Neural progenitor cell (in vitro differentiated cells): ENCODE results near the gene BMPR1B. TPM values are rescaled to one million over a fixed set of nuclear protein-coding genes. Genes with fewer than 3 reads are reported as not detected.

Experiments
- DNase-seq: peaks from one replicate; pipeline ENCODE4 v3.0.0-alpha.2; 2016; ENCODE audit warnings: low spot score
- H2AFZ ChIP-seq: fragments of 200-600 bp; sonication (generic); replicated peaks from 2 replicates; pipeline ENCODE4 v1.6.1; 2016; ENCODE audit warnings: antibody characterized with exemption
- H3F3A ChIP-seq: fragments of 200-600 bp; sonication (generic); 2 replicates; pipeline ENCODE4 v1.6.1; 2016; ENCODE audit warnings: antibody characterized with exemption, low read depth
- H3K27ac ChIP-seq: fragments of 200-600 bp; sonication (generic); 2 replicates; pipeline ENCODE4 v1.5.1; 2016; ENCODE audit warnings: mild to moderate bottlenecking
- H3K27me3 ChIP-seq: fragments of 200-600 bp; sonication (generic); 2 replicates; pipeline ENCODE4 v1.6.1; 2016; ENCODE audit warnings: mild to moderate bottlenecking, moderate library complexity
- H3K36me3 ChIP-seq: fragments of 200-600 bp; sonication (generic); 2 replicates; pipeline ENCODE4 v1.5.1; 2016
- H3K4me1 ChIP-seq: fragments of 200-600 bp; sonication (generic); 2 replicates; pipeline ENCODE4 v1.6.1; 2016; ENCODE audit warnings: mixed run types
- H3K4me2 ChIP-seq: fragments of 200-600 bp; sonication (generic); 2 replicates; pipeline ENCODE4 v1.6.1; 2016
- H3K4me3 ChIP-seq: fragments of 200-600 bp; sonication (generic); 2 replicates; pipeline ENCODE4 v1.5.1; 2016
- H3K79me2 ChIP-seq: fragments of 200-600 bp; sonication (generic); 2 replicates; pipeline ENCODE4 v1.6.1; 2016; ENCODE audit warnings: low read depth
- H3K9ac ChIP-seq: fragments of 200-600 bp; sonication (generic); 2 replicates; pipeline ENCODE4 v1.6.1; 2016
- H3K9me3 ChIP-seq: fragments of 200-600 bp; sonication (generic); 2 replicates; pipeline ENCODE4 v1.5.1; 2016; ENCODE audit warnings: low read depth
- H4K20me1 ChIP-seq: fragments of 200-600 bp; sonication (generic); 2 replicates; pipeline ENCODE4 v1.6.1; 2016; ENCODE audit warnings: low read depth
- H3K27ac Mint-ChIP-seq: 3 replicates; pipeline ENCODE4 v1.8.0; 2021; ENCODE audit warnings: mixed read lengths
- H3K27me3 Mint-ChIP-seq: 2 replicates; pipeline ENCODE4 v1.8.0; 2022; ENCODE audit warnings: low read depth, mild to moderate bottlenecking, inconsistent platforms, moderate library complexity, mixed read lengths; ENCODE audit not compliant: insufficient read depth
- H3K36me3 Mint-ChIP-seq: 3 replicates; pipeline ENCODE4 v1.8.0; 2021; ENCODE audit warnings: mixed read lengths
- H3K4me1 Mint-ChIP-seq: 3 replicates; pipeline ENCODE4 v1.8.0; 2021; ENCODE audit warnings: mixed read lengths
- H3K4me3 Mint-ChIP-seq: 3 replicates; pipeline ENCODE4 v1.8.0; 2021; ENCODE audit warnings: mild to moderate bottlenecking, moderate library complexity, mixed read lengths
- H3K9me3 Mint-ChIP-seq: 3 replicates; pipeline ENCODE4 v1.8.0; 2020; ENCODE audit warnings: mixed read lengths
- CTCF ChIP-seq: fragments of 200-600 bp; sonication (generic); IDR thresholded peaks from 2 replicates; pipeline ENCODE4 v1.5.1; 2017; ENCODE audit warnings: antibody characterized with exemption, mild to moderate bottlenecking
- EZH2 ChIP-seq: fragments of 200-600 bp; sonication (generic); IDR thresholded peaks from 2 replicates; pipeline ENCODE4 v1.6.1; 2017; ENCODE audit warnings: antibody characterized with exemption, mild to moderate bottlenecking, moderate library complexity
- EZH2phosphoT487 ChIP-seq: fragments of 200-600 bp; sonication (generic); IDR thresholded peaks from 2 replicates; pipeline ENCODE4 v1.6.1; 2017; ENCODE audit warnings: antibody characterized with exemption
- total RNA-seq: library from RNA; depleted of rRNA; stranded (reverse); fragments of >200 nt; gene quantifications from 2 replicates; pipeline ENCODE4 v1.2.3, GENCODE V29; 2015; ENCODE audit warnings: low replicate concordance

The BMPR1B gene
- total RNA-seq, 1 donor from 2014 or later, result 2.7 TPM

GRCh38 chr4:94763500-94763899 lies 5.7 kb downstream of the BMPR1B start:
- TF ChIP-seq CTCF (no peak), EZH2 (no peak), EZH2phosphoT487 (no peak)
- Histone ChIP-seq H4K20me1 (no peaks in the 10 kb centered on the region), H3K4me3 (no peak overlapping the region), H3K4me2 (no peak overlapping the region), H3K27me3 (peaks cover 45% of the 10 kb centered on the region), H3K27ac (no peak overlapping the region), H3K79me2 (no peaks in the 10 kb centered on the region), H3K9ac (no peak overlapping the region), H3K9me3 (no peaks in the 10 kb centered on the region), H2AFZ (no peak overlapping the region), H3K4me1 (no peaks in the 10 kb centered on the region), H3K36me3 (no peaks in the 10 kb centered on the region), H3F3A (peaks cover 9% of the 10 kb centered on the region)
- H3K4me3 Mint-ChIP-seq, result no peak overlapping the region
- no peaks in the 10 kb centered on the region for H3K36me3 Mint-ChIP-seq
- H3K4me1 Mint-ChIP-seq, result peaks cover 13% of the 10 kb centered on the region
- H3K27me3 Mint-ChIP-seq, result peaks cover 2% of the 10 kb centered on the region
- DNase-seq, result no peak
- H3K9me3 Mint-ChIP-seq, result no peaks in the 10 kb centered on the region
- H3K27ac Mint-ChIP-seq, result no peak overlapping the region

GRCh38 chr4:94764069-94764468 lies 6.3 kb downstream of the BMPR1B start:
- no peak overlapping the region for H3K27ac Mint-ChIP-seq
- H3K4me2 ChIP-seq, result no peak overlapping the region

GRCh38 chr4:94765174-94765573 lies 7.4 kb downstream of the BMPR1B start:
- Histone ChIP-seq H3K36me3 (no peaks in the 10 kb centered on the region), H3K9ac (no peak overlapping the region), H3K4me3 (no peak overlapping the region), H3K4me1 (no peaks in the 10 kb centered on the region), H3K9me3 (no peaks in the 10 kb centered on the region), H3K27me3 (peaks cover 29% of the 10 kb centered on the region), H3K27ac (no peak overlapping the region), H4K20me1 (no peaks in the 10 kb centered on the region), H3K79me2 (no peaks in the 10 kb centered on the region), H3F3A (no peaks in the 10 kb centered on the region), H2AFZ (no peak overlapping the region), H3K4me2 (no peak overlapping the region)
- Mint-ChIP-seq H3K4me3 (no peak overlapping the region), H3K4me1 (peaks cover 6% of the 10 kb centered on the region), H3K36me3 (no peaks in the 10 kb centered on the region), H3K9me3 (no peaks in the 10 kb centered on the region), H3K27me3 (peaks cover 2% of the 10 kb centered on the region), H3K27ac (no peak overlapping the region)
- DNase-seq, result no peak
- TF ChIP-seq CTCF, result no peak
- no peak for TF ChIP-seq EZH2phosphoT487
- no peak for TF ChIP-seq EZH2

More at GRCh38 chr4:94764069-94764468, 6.3 kb downstream of the BMPR1B start:
- H3F3A ChIP-seq, result peaks cover 4% of the 10 kb centered on the region
- no peak overlapping the region for H3K9ac ChIP-seq
- H4K20me1 ChIP-seq, result no peaks in the 10 kb centered on the region
- no peak overlapping the region for H3K27ac ChIP-seq
- H3K4me3 ChIP-seq, result no peak overlapping the region
- no peak for DNase-seq
- Mint-ChIP-seq H3K4me3 (no peak overlapping the region), H3K36me3 (no peaks in the 10 kb centered on the region), H3K9me3 (no peaks in the 10 kb centered on the region), H3K4me1 (peaks cover 13% of the 10 kb centered on the region), H3K27me3 (peaks cover 2% of the 10 kb centered on the region)
- no peaks in the 10 kb centered on the region for H3K36me3 ChIP-seq
- H2AFZ ChIP-seq, result no peak overlapping the region
- no peaks in the 10 kb centered on the region for H3K4me1 ChIP-seq
- TF ChIP-seq CTCF (no peak), EZH2 (no peak), EZH2phosphoT487 (no peak)
- peaks cover 40% of the 10 kb centered on the region for H3K27me3 ChIP-seq
- H3K79me2 ChIP-seq, result no peaks in the 10 kb centered on the region
- H3K9me3 ChIP-seq, result no peaks in the 10 kb centered on the region
